Stimulated activated CD8-positive, alpha-beta memory T cell treated with anti-CD3 and anti-CD28 coated beads, Interleukin-15, amount 100 ng/mL, for 1 hour (primary cell): ENCODE results near the gene DGKG.
A peak's percentile ranks its signal among the peaks of the same experiment; 100 is the strongest.

ENCODE experiments used
- DNase-seq: peaks from one replicate; pipeline ENCODE4 v3.0.0-alpha.2; 2020; ENCODE audit warnings: low read depth

DGKG gene

GRCh38 chr3:186241910-186242821 is 119.9 kb downstream of the DGKG start:
- peak; percentile 10 for DNase-seq

- DNase-seq = no peak
Measured at GRCh38 chr3:186239321-186239720, 122.7 kb downstream of the DGKG start.

- DNase-seq = no peak
Measured at GRCh38 chr3:186237915-186238314, 124.1 kb downstream of the DGKG start.

GRCh38 chr3:186236357-186237020 is 125.5 kb downstream of the DGKG start:
- no peak for DNase-seq

GRCh38 chr3:186235554-186235953 is 126.5 kb downstream of the DGKG start:
- DNase-seq = no peak

GRCh38 chr3:186234152-186234551 is 127.9 kb downstream of the DGKG start:
- DNase-seq = no peak

- DNase-seq = no peak
Measured at GRCh38 chr3:186226482-186226881, 135.6 kb downstream of the DGKG start.

GRCh38 chr3:186225603-186226002 is 136.4 kb downstream of the DGKG start:
- no peak for DNase-seq

- no peak for DNase-seq
Measured at GRCh38 chr3:186224041-186224610, 137.9 kb downstream of the DGKG start.

GRCh38 chr3:186223476-186223875 is 138.6 kb downstream of the DGKG start:
- DNase-seq = no peak

- DNase-seq = no peak
Measured at GRCh38 chr3:186221760-186222378, 140.2 kb downstream of the DGKG start.

- DNase-seq = no peak
Measured at GRCh38 chr3:186220911-186221645, 141.0 kb downstream of the DGKG start.

- DNase-seq = no peak
Measured at GRCh38 chr3:186220365-186220764, 141.7 kb downstream of the DGKG start.

- DNase-seq = no peak
Measured at GRCh38 chr3:186219211-186219638, 142.8 kb downstream of the DGKG start.

- DNase-seq = no peak
Measured at GRCh38 chr3:186218421-186218820, 143.6 kb downstream of the DGKG start.

- no peak for DNase-seq
Measured at GRCh38 chr3:186217820-186218164, 144.2 kb downstream of the DGKG start.

GRCh38 chr3:186216900-186217819 is 144.9 kb downstream of the DGKG start:
- DNase-seq = no peak

GRCh38 chr3:186214670-186215069 is 147.4 kb downstream of the DGKG start:
- no peak for DNase-seq

GRCh38 chr3:186213946-186214345 is 148.1 kb downstream of the DGKG start:
- no peak for DNase-seq

- no peak for DNase-seq
Measured at GRCh38 chr3:186212611-186213010, 149.4 kb downstream of the DGKG start.
